Tongue (tissue), 2 donors: ENCODE measurements around the gene FAM163A. TPM values are rescaled to one million over a fixed set of nuclear protein-coding genes. Genes with fewer than 3 reads are reported as not detected.

Experiments used
- DNase-seq: peaks from one replicate; pipeline ENCODE4 v3.0.0-alpha.2; 2015
- total RNA-seq: library from RNA; depleted of rRNA; stranded (reverse); fragments of >200 nt; gene quantifications from one replicate; pipeline ENCODE4 v1.2.3, GENCODE V29; 2014

FAM163A gene
- total RNA-seq, 1 donor from 2014 or later = 0.21 TPM

DNA sequence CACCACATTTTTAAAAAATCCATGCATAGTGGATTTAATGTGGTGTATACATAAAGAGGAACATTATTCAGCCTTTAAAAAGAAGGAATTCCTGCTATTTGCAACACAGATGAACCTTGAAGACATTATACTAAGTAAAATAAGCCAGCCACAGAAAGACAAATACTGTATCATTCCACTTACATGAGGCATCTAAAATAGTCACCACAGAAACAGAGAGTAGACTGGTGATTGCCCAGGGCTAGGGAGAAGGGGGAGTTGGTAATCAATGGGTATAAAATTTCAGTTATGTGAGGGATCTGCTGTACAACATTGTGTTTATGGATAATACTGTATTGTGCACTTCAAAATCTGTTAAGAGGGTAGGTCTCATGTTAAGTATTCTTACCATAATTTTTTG is 10.0 kb downstream of the FAM163A start:
- DNase-seq = no peak

DNA sequence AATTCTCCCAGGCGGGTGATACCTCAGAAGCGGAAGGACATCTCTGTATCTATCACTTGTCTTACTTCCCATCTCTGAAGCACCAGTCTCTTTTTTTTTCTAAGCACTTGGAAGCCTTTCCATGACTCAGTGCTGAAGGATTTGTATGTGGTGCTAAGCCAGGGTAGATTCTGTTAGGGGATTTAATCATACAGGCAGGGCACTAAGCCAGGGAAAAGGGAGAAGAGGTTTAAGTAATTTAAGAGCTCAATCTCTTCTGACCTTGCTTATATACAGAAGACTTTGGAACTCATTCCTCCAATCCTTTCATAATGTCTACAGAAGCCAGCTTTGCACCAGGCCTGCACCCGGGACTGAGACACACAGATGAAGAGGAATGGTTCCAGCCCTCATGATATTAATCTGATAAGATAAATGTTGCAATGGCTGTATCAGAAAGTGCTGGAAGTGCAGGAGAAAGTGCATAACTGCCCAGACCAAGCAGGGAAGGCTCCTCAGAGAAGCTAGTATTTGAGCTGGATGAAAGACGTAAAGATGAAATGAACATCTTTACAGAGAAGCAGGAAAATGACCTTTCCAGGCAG is 11.0 kb downstream of the FAM163A start:
- DNase-seq = peak; percentile 50

- no peak for DNase-seq
Measured at GRCh38 chr1:179757933-179758332, 14.8 kb downstream of the FAM163A start.

DNA sequence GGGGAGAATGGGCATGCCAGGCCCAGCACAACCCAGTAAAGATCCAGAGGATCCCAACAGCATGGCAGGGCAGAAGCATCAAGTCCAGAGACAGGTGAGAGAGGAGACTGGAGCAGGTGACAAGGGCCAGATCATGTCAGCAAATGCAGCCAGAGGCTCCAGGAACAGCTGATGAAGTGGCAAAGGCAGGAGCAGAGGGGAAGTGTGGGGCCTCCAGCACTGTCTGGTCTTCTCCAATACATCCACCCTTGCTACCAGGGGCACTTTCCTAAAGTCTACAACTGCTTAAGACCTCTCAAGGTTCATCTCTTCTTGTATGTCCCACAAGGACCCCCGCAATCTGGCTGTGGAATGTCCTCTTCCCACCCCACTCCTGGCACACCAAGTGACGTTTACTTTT is 17.4 kb downstream of the FAM163A start:
- DNase-seq = no peak

- peak; percentile 36 for DNase-seq
Measured at GRCh38 chr1:179761296-179761695, 18.2 kb downstream of the FAM163A start.

GRCh38 chr1:179761846-179762640 is 19.0 kb downstream of the FAM163A start:
- no peak for DNase-seq

DNA sequence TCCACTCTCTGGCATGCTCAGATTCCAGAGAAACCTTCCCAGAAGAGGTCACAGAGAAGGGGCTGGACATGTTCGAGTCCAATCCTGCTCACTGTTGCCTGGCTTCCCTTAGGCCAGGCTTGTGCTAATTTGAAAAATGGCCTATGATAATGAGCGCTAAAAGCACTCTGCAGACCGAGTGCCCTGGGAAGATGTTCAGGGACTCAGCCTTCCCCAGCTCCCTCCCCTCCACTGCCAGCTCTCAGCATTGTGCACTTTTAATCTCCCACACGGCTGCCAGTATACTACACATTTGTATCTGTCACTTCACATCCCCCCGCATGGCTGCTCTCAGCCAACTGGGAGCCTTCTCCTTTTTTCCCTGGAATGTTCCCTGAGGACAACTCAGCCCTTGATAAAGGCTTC is 24.1 kb downstream of the FAM163A start:
- no peak for DNase-seq

DNA sequence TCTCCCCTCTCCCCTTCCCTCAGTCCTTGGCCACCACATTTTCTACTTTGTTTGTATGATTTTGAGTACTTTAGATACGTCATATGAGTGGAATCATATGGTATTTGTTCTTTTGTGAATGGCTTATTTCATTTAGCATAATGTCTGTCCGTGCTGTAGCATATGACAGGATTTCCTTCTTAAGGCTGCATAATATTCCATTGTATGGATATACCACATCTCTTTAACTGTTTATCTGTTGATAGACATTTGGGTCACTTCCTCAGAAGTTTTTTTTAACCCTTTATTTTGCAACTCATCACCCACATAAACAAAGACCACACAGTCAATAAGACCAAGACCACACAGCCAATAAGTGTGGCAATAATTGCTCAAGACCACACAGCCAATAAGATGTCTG is 24.9 kb downstream of the FAM163A start:
- DNase-seq = no peak

DNA sequence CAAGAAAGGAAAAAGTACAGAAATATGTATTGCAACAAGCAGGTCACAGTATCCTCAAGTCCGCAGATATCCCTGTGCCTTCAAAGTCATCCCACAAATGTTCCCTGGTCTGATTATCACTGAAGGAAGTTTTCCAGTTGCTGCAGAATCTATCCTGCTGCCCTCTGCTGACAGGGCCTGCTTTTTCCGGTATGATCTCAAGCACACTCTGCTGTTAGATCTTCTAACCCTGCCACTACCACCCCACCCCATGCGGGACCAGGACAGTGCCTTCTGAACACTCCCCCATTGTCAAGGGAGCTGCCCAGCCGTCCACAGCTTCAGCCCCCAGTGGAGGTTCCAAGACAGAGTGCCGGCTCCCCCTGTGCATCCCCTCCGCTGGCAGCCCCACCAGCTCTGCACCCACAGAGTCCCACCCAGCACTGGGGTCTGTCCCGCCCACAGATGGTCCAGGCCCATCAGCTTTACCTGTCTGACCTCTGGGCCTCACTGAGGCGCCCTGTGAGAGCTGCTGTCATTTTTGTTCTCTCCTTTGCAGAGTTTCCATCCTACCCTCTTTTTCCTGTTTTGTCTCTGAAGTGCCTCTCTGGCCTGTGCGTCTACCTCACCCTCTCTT is 27.9 kb downstream of the FAM163A start:
- no peak for DNase-seq

DNA sequence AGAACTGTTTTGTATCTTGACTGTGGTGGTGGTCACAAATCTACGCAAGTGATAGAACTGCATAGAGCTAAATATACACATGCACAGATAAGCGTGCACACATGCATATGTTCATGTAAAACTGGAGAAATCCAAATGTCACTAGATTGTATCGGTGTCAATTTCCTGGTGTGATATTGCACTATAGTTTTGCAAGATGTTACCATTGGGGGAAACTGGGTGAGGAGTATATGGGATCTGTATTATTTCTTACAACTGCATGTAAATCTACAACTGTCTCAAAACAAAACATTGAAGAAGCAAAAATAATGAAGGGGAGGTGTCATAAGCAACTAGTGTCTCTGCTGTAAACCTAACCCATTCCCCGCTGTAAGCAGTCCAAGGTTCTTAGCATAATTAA is 30.2 kb downstream of the FAM163A start:
- DNase-seq = no peak

DNA sequence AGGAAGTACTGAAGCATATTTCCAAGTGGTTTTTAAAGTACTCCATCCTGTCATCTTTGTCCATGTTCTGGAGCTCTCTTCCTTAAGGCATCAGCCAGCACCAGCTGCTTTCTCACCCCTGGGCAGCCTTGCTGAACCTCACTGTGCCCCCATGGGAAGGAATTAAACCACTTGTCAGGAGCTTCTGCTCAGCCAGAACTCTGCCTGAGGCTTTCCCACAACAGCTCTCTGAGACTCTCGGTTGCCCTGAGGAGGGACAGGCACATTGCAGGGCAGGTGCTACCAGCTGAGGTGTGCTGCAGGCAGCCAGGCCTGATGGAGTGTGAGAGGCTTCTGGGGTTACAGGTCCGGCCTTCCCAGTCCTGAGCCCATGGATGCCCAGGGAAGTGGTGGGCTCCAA is 30.9 kb downstream of the FAM163A start:
- DNase-seq = no peak

GRCh38 chr1:179774566-179774965 is 31.5 kb downstream of the FAM163A start:
- DNase-seq = no peak

DNA sequence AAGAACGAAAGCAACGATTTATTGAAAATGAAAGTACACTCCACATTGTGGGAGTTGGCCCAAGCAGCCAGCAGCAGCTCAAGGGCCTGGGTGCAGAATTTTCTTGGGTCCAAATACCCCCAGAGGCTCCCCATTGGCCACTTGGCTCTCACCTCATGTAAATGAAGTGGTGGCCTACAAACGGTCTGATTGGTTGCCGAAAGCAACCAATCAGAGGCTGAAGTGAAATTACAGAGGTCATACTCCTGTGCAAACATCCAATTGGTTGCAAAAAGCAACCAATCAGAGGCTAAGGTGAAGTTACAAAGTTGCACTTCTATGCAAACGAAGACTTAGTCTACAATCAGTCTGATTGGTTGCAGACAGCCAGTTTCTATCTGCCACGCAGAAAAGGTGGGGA is 31.9 kb downstream of the FAM163A start:
- no peak for DNase-seq

- no peak for DNase-seq
Measured at GRCh38 chr1:179776831-179777230, 33.7 kb downstream of the FAM163A start.

GRCh38 chr1:179777731-179778130 is 34.6 kb downstream of the FAM163A start:
- DNase-seq = no peak

- DNase-seq = no peak
Measured at GRCh38 chr1:179779645-179780272, 36.7 kb downstream of the FAM163A start.

DNA sequence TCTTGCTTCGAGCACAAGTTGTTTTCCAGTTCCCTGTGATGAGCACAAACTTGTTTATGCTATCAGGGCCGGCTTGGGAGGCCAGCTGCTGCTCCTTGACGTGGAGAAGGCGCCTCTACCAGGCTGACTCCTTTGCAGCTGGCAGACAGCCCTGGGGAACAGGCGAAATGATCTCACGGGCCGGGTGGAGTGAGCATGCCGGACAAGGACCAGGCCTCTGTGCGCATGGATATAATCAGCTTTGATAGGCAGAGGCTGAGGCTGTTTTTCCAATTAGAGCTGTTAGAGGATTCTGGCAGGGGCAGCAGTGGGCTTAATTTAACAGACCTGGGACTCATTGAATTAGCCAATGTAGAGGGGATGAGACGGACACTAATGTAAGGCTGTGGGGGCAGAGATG is 38.9 kb downstream of the FAM163A start:
- peak; percentile 75 for DNase-seq

GRCh38 chr1:179785031-179785431 is 41.9 kb downstream of the FAM163A start:
- peak; percentile 20 for DNase-seq

DNA sequence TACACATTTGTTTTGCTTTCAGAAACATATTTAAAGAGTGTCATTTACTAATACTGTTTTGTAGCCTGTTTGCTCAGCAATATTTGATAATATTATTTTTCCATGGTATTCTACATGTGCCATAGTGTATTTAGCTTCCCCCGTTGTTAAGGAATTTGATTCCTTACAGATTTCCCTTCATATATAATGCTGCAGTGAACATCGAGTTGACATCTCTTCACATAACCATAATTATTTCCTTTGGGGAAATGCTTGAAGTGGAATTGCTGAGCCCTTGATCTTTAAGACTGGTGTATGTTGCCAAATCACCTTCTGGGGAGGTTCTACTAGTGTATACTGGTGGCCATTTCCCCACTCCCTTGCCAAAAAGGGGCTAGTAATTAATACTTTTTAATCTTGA is 42.6 kb downstream of the FAM163A start:
- DNase-seq = no peak

DNA sequence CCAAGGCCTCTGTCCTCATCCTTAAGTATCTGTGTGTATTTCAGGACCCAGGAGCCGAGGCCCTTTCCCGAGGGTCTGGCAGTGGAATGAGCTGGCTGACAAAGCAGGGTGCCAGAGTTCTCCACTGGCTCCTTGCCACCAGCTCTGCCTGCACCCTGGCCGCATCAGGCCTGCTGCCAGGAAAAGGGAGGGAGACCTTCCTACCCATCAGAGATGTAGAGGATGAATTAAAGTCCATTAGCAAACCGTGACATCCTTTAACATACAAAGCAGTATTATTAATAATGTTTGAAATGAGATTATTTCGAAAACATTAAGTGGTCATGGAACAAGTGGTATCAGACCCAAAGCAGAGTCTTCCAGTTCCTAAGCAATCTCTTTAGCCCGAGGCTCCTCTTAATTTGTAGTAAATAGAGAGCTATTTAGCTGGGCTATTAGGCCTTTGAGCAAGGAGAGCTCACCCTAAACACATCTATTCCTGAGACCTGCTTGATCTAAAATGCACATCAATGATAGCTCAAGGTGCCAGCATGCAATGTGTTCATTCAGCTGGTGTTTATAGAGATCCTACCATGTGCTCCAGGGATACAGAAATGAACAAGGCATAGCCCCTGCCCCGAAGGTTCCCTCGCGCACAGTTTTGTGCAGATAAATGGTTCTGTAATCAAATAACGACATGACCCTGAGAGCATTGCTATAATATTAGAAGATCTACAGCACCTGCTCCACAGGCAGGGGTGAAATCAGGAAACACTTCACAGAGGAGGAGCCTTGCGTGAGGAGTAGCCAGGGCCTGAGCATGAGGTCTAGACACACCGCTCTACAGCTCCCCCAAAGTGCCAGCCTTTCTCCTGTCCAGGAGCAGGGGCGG is 44.0 kb downstream of the FAM163A start:
- no peak for DNase-seq

DNA sequence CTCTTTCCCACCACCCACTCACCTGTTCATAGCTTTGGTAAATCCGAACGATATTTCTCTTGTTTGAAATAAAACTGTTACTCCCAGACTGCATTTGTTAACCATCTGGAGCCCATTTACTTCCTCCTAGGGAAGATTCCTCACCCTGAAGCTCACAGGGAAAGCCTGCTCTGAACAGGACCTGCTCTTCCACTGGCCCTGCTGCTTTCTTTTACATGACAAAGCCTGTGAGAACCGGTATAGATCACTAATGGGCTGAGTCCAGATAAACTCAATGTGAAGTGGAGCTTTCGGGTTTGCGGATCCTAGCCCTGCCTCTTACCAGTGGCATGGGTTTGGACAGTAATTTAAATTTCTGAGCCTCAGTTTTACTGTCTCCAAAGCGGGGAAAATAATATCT is 45.2 kb downstream of the FAM163A start:
- no peak for DNase-seq

DNA sequence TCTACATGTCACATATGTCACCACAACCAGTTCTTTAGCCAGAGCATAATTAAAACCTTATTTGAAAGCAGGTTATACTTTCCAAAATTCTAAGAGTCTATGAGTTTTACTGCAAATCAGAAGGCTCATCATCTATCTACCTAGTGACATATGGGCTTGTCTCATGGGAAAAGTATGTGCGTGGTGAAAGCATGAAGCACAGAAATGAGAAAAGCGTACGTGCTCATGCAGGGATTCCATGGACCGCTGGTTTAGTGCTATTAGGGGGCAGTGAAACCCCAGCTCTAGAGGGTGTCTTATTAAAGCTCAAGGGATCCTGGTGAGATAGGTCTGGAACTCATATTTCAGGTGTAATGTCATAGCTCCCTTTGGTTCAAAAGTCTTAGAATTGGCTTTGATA is 50.2 kb downstream of the FAM163A start:
- DNase-seq = no peak
